WTC11 (cell line): ENCODE results near the gene SPRING1.

Experiments used
- CBFB ChIP-seq: sonication (generic); formaldehyde crosslinking; IDR thresholded peaks from 2 replicates; pipeline ENCODE4 v1.8.1; 2022; ENCODE audit warnings: mild to moderate bottlenecking, low read depth, missing genetic modification reagents
- CREB1 ChIP-seq: sonication (generic); formaldehyde crosslinking; IDR thresholded peaks from 2 replicates; pipeline ENCODE4 v1.8.0; 2023; ENCODE audit warnings: mild to moderate bottlenecking, missing genetic modification reagents
- CTCF ChIP-seq: fragments of 200-600 bp; IDR thresholded peaks from 2 replicates; pipeline ENCODE4 v1.8.0; 2022; ENCODE audit warnings: antibody characterized with exemption
- ESRRA ChIP-seq: sonication (generic); formaldehyde crosslinking; IDR thresholded peaks from 2 replicates; pipeline ENCODE4 v1.8.1; 2022; ENCODE audit warnings: mild to moderate bottlenecking, missing genetic modification reagents, borderline replicate concordance
- GABPB1 ChIP-seq: sonication (generic); formaldehyde crosslinking; IDR thresholded peaks from 2 replicates; pipeline ENCODE4 v1.8.1; 2023; ENCODE audit warnings: mild to moderate bottlenecking, missing genetic modification reagents
- GTF2I ChIP-seq: fragments of 250-450 bp; sonication (Bioruptor Pico); conservative IDR thresholded peaks from 2 replicates; pipeline ENCODE4 v1.4.0; 2021; ENCODE audit warnings: mild to moderate bottlenecking
- RELA ChIP-seq: sonication (generic); formaldehyde crosslinking; IDR thresholded peaks from 2 replicates; pipeline ENCODE4 v1.8.1; 2022; ENCODE audit warnings: missing genetic modification reagents, mild to moderate bottlenecking, borderline replicate concordance
- SP1 ChIP-seq: sonication (generic); formaldehyde crosslinking; conservative IDR thresholded peaks from 2 replicates; pipeline ENCODE4 v1.8.1; 2022; ENCODE audit warnings: missing genetic modification reagents
- ZNF121 ChIP-seq: sonication (generic); formaldehyde crosslinking; IDR thresholded peaks from 2 replicates; pipeline ENCODE4 v1.8.0; 2023; ENCODE audit warnings: missing genetic modification reagents
- ZNF317 ChIP-seq: sonication (generic); formaldehyde crosslinking; IDR thresholded peaks from 2 replicates; pipeline ENCODE4 v1.8.1; 2023; ENCODE audit warnings: low read depth, mild to moderate bottlenecking, moderate library complexity, missing genetic modification reagents, borderline replicate concordance
- TF ChIP-seq, protein P1 (sequence below): sonication (generic); formaldehyde crosslinking; IDR thresholded peaks from 2 replicates; pipeline ENCODE4 v1.8.0; 2022; ENCODE audit warnings: mild to moderate bottlenecking, missing genetic modification reagents

GRCh38 chr12:116691205-116691604, 46.7 kb downstream of the SPRING1 start:
- TF ChIP-seq CTCF (no peak), GABPB1 (CRISPR knock-in tag) (no peak), RELA (CRISPR knock-in tag) (no peak), SP1 (CRISPR knock-in tag) (no peak), ESRRA (no peak), GTF2I (CRISPR knock-in tag) (no peak), CBFB (no peak), ZNF317 (no peak), ZNF121 (CRISPR knock-in tag) (no peak), CREB1 (CRISPR knock-in tag) (no peak)
- TF ChIP-seq, protein P1, sequence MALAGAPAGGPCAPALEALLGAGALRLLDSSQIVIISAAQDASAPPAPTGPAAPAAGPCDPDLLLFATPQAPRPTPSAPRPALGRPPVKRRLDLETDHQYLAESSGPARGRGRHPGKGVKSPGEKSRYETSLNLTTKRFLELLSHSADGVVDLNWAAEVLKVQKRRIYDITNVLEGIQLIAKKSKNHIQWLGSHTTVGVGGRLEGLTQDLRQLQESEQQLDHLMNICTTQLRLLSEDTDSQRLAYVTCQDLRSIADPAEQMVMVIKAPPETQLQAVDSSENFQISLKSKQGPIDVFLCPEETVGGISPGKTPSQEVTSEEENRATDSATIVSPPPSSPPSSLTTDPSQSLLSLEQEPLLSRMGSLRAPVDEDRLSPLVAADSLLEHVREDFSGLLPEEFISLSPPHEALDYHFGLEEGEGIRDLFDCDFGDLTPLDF (CRISPR knock-in tag), result no peak
